MM.1S (cell line): Measurements from ENCODE around the gene ATP10D.

Experiments used
- DNase-seq: peaks from one replicate; pipeline ENCODE4 v3.0.0-alpha.2; 2015
- H2AFZ ChIP-seq: fragments of 300-600 bp; sonication (generic); 2 replicates; pipeline ENCODE4 v1.6.0; 2016; ENCODE audit warnings: antibody characterized with exemption, low read length
- H3F3A ChIP-seq: fragments of 300-600 bp; sonication (generic); 2 replicates; pipeline ENCODE4 v1.6.1; 2016; ENCODE audit warnings: mild to moderate bottlenecking, antibody characterized with exemption, low read length, moderate library complexity, mixed read lengths; ENCODE audit not compliant: insufficient read depth
- H3K27ac ChIP-seq: fragments of 300-600 bp; sonication (generic); 2 replicates; pipeline ENCODE4 v1.5.1; 2016; ENCODE audit warnings: mild to moderate bottlenecking, low read length
- H3K27me3 ChIP-seq: fragments of 300-600 bp; sonication (generic); replicated peaks from 2 replicates; pipeline ENCODE4 v1.6.0; 2016; ENCODE audit warnings: low read length; ENCODE audit not compliant: insufficient read depth
- H3K36me3 ChIP-seq: fragments of 300-600 bp; sonication (generic); replicated peaks from 2 replicates; pipeline ENCODE4 v1.6.1; 2016; ENCODE audit warnings: mild to moderate bottlenecking, low read length, mixed read lengths; ENCODE audit not compliant: insufficient read depth
- H3K4me1 ChIP-seq: fragments of 300-600 bp; sonication (generic); 2 replicates; pipeline ENCODE4 v1.6.1; 2016; ENCODE audit warnings: low read length, mixed read lengths
- H3K4me2 ChIP-seq: fragments of 300-600 bp; sonication (generic); 2 replicates; pipeline ENCODE4 v1.6.0; 2016; ENCODE audit warnings: low read depth, low read length
- H3K4me3 ChIP-seq: fragments of 300-600 bp; sonication (generic); 2 replicates; pipeline ENCODE4 v1.5.1; 2016; ENCODE audit warnings: low read length, mixed read lengths
- H3K79me2 ChIP-seq: fragments of 300-600 bp; sonication (generic); 2 replicates; pipeline ENCODE4 v1.6.1; 2016; ENCODE audit warnings: mixed run types, low read length, mixed read lengths
- H3K9ac ChIP-seq: fragments of 300-600 bp; sonication (generic); 2 replicates; pipeline ENCODE4 v1.6.1; 2016; ENCODE audit warnings: low read length, mixed read lengths
- H3K9me2 ChIP-seq: fragments of 300-600 bp; sonication (generic); replicated peaks from 2 replicates; pipeline ENCODE4 v1.6.1; 2016; ENCODE audit warnings: mild to moderate bottlenecking, low read length, mixed read lengths; ENCODE audit not compliant: insufficient read depth
- H3K9me3 ChIP-seq: fragments of 300-600 bp; sonication (generic); replicated peaks from 2 replicates; pipeline ENCODE4 v1.6.1; 2016; ENCODE audit warnings: mild to moderate bottlenecking, low read length, mixed read lengths; ENCODE audit not compliant: insufficient read depth
- H4K20me1 ChIP-seq: fragments of 300-600 bp; sonication (generic); 2 replicates; pipeline ENCODE4 v1.6.1; 2016; ENCODE audit warnings: mild to moderate bottlenecking, low read length, moderate library complexity, mixed read lengths; ENCODE audit not compliant: insufficient read depth
- CTCF ChIP-seq: fragments of 300-600 bp; sonication (generic); IDR thresholded peaks from 2 replicates; pipeline ENCODE4 v1.5.1; 2016; ENCODE audit warnings: antibody characterized with exemption, low read length, mixed read lengths
- EZH2 ChIP-seq: fragments of 300-600 bp; sonication (generic); optimal IDR thresholded peaks from 2 replicates; pipeline ENCODE3; 2017; ENCODE audit warnings: low read depth, mild to moderate bottlenecking, antibody characterized with exemption, low read length, mixed read lengths
- EZH2phosphoT487 ChIP-seq: fragments of 300-600 bp; sonication (generic); IDR thresholded peaks from 2 replicates; pipeline ENCODE4 v1.6.1; 2018; ENCODE audit warnings: antibody characterized with exemption, low read length

The ATP10D gene

GRCh38 chr4:47505147-47505546, 20.1 kb downstream of the ATP10D start:
- Histone ChIP-seq H3F3A (no peaks in the 10 kb centered on the region), H3K9me3 (no peaks in the 10 kb centered on the region), H3K9ac (no peak overlapping the region), H3K4me1 (peaks cover 13% of the 10 kb centered on the region), H3K27ac (no peak overlapping the region), H3K27me3 (no peaks in the 10 kb centered on the region), H2AFZ (no peak overlapping the region), H4K20me1 (no peaks in the 10 kb centered on the region), H3K4me2 (no peak overlapping the region), H3K79me2 (no peaks in the 10 kb centered on the region), H3K36me3 (no peaks in the 10 kb centered on the region), H3K4me3 (no peak overlapping the region), H3K9me2 (no peaks in the 10 kb centered on the region)
- TF ChIP-seq CTCF, result no peak
- DNase-seq, result no peak

- Histone ChIP-seq H4K20me1 (no peaks in the 10 kb centered on the region), H3K4me3 (no peak overlapping the region), H3K36me3 (no peaks in the 10 kb centered on the region), H3K27me3 (no peaks in the 10 kb centered on the region), H3K79me2 (no peaks in the 10 kb centered on the region), H3K4me2 (no peak overlapping the region), H3K9me2 (no peaks in the 10 kb centered on the region), H3K9ac (no peak overlapping the region), H3K4me1 (peaks cover 9% of the 10 kb centered on the region), H2AFZ (no peak overlapping the region), H3K27ac (no peak overlapping the region), H3K9me3 (no peaks in the 10 kb centered on the region), H3F3A (no peaks in the 10 kb centered on the region)
- TF ChIP-seq EZH2phosphoT487, result no peak
- TF ChIP-seq CTCF, result no peak
- TF ChIP-seq EZH2, result no peak
- DNase-seq, result no peak
These were observed 20.6 kb downstream of the ATP10D start for GRCh38 chr4:47505666-47506065.

DNA sequence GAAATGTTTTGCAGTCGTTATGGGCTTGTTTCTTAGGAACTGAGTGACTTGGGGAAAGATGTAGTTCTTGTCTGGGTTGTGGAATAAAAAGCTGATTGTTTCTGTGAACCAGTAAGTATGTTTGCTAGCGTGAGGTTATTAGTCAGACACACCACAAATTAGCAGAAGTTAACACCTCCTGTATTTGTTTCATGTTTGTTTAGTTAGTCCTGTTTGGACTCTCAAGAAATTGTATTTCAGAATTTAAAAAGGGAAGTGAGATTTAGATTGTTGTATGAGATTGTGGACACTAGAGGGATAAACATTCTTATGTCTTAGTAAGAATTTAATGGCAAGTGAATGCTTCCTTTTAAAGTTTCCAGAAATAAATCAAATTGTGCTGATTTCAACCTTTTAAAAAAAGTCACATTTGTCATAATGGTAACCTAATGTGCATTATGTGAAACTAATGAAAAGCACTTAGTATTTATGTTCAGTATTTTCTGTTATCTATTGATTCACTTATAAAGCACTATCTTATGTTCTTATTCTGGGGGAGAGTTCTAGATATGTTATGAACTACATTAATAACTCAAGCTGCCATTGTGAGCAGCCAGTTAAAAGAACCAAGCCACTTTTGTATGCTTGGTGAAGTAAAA, 25.6 kb downstream of the ATP10D start:
- no peaks in the 10 kb centered on the region for H3K9me2 ChIP-seq
- TF ChIP-seq CTCF (peak; percentile 41), EZH2 (no peak), EZH2phosphoT487 (no peak)
- H4K20me1 ChIP-seq, result no peaks in the 10 kb centered on the region
- no peaks in the 10 kb centered on the region for H3K36me3 ChIP-seq
- H2AFZ ChIP-seq, result peak overlapping the region; percentile 29; the same call in 1 of the 2 replicates
- H3K4me3 ChIP-seq, result no peak overlapping the region
- H3K27me3 ChIP-seq, result no peaks in the 10 kb centered on the region
- no peaks in the 10 kb centered on the region for H3K79me2 ChIP-seq
- no peaks in the 10 kb centered on the region for H3K9me3 ChIP-seq
- H3K9ac ChIP-seq, result no peak overlapping the region
- no peaks in the 10 kb centered on the region for H3F3A ChIP-seq
- H3K4me1 ChIP-seq, result peaks cover 10% of the 10 kb centered on the region; the same call in 1 of the 2 replicates
- peak; percentile 31 for DNase-seq
- peak overlapping the region; percentile 49 for H3K4me2 ChIP-seq
- peak overlapping the region; percentile 51; the same call in 1 of the 2 replicates for H3K27ac ChIP-seq
